ENCODE results near the gene DBNDD2.
A peak's percentile ranks its signal among the peaks of the same experiment; 100 is the strongest.

The DBNDD2 gene

DNA sequence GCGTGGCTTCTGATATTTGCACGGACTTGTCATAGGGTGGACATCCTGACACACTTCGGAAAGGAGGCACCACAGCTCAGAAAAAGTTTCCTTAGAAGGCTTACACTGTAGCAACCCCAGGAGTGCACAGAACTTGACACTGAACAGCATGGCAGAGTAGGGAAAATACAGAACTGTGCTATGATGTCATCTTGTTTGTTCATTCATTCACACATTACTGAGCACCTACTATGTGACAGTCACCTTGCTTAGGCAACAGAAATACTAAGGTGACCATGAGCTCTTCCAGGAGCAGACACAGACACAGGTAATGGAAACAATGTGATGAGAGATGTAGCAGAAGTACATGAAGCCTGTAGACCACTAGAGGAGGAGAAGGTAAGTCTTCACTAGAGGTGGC, 5.4 kb downstream of the DBNDD2 start:
- H3K79me2 ChIP-seq (ENCODE audit: insufficient read depth, low read length): peaks cover 25% of the 10 kb centered on the region
- H3K27ac ChIP-seq (ENCODE audit: low read depth, low read length): no peak overlapping the region
- no peak overlapping the region for H3K4me2 ChIP-seq (ENCODE audit: low read depth, low read length, poor library complexity, severe bottlenecking)
- no peak overlapping the region for H3K4me3 ChIP-seq (ENCODE audit: insufficient read depth, low read length, poor library complexity, severe bottlenecking)
- H3K36me3 ChIP-seq (ENCODE audit: low read length): no peaks in the 10 kb centered on the region
- H3K9ac ChIP-seq (ENCODE audit: low read length): no peak overlapping the region
- no peak overlapping the region for H2AFZ ChIP-seq (ENCODE audit: low read depth, low read length, severe bottlenecking)
- H3K9me3 ChIP-seq (ENCODE audit: insufficient read depth, low read length): no peaks in the 10 kb centered on the region
- H3F3A ChIP-seq (ENCODE audit: insufficient read depth): peaks cover 6% of the 10 kb centered on the region; the same call in 1 of the 2 replicates
- H3K27me3 ChIP-seq (ENCODE audit: low read length): no peaks in the 10 kb centered on the region
- no peak for TF ChIP-seq EZH2phosphoT487 (conservative IDR thresholded peaks at IDR 0.05; ENCODE audit: low read length)
- TF ChIP-seq CTCF (IDR thresholded peaks at IDR 0.05; ENCODE audit: insufficient read depth, low read length, poor library complexity, severe bottlenecking): no peak
- H4K20me1 ChIP-seq (ENCODE audit: low read depth, low read length): no peaks in the 10 kb centered on the region; the same call in 1 of the 2 replicates
- H3K9me2 ChIP-seq (replicated peaks; ENCODE audit: insufficient read depth, low read length): no peaks in the 10 kb centered on the region

DNA sequence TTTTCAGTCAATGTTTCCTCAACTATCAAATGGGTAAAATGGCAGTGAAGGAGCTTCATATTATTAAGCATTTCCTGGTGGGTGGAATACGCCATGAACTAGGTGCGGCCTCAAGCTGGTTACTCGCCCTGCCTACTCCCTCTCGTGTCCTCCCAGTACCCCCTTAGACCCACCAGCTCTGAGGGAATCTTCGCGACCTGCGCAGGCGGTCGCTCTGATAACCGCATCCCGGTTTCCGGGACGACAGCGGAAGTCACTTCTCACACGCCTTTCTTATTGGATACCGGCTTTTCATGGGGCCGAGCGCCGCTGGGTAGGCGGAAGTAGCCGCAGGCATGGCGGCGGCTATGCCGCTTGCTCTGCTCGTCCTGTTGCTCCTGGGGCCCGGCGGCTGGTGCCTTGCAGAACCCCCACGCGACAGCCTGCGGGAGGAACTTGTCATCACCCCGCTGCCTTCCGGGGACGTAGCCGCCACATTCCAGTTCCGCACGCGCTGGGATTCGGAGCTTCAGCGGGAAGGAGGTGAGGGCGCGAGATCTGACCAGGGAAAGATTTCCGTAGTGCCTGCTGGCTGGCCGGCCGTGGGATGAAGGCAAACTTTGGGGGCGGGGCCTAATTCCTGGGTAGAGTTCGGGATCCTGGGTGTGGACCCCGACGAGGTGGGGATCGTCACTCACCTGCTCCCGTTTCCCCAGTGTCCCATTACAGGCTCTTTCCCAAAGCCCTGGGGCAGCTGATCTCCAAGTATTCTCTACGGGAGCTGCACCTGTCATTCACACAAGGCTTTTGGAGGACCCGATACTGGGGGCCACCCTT, 7.9 kb downstream of the DBNDD2 start, which contains the start of gene PIGT:
TSS of gene PIGT (plus strand) at position 320 of the 816 bp plus-strand sequence. CDS start at position 336, 16 bp downstream.
- Histone ChIP-seq H3K9me2 (replicated peaks; ENCODE audit: insufficient read depth, low read length) (no peaks in the 10 kb centered on the region), H3K27ac (ENCODE audit: low read depth, low read length) (peak within 1 kb of the TSS; percentile 46; the same call in 1 of the 2 replicates), H3K27me3 (ENCODE audit: low read length) (no peaks in the 10 kb centered on the region), H3K79me2 (ENCODE audit: insufficient read depth, low read length) (peaks cover 27% of the 10 kb centered on the region), H3F3A (ENCODE audit: insufficient read depth) (peaks cover 6% of the 10 kb centered on the region; the same call in 1 of the 2 replicates), H3K9ac (ENCODE audit: low read length) (peak within 1 kb of the TSS; percentile 90), H3K36me3 (ENCODE audit: low read length) (no peaks in the 10 kb centered on the region), H3K4me3 (ENCODE audit: insufficient read depth, low read length, poor library complexity, severe bottlenecking) (peak within 1 kb of the TSS; percentile 95), H4K20me1 (ENCODE audit: low read depth, low read length) (no peaks in the 10 kb centered on the region; the same call in 1 of the 2 replicates), H3K4me2 (ENCODE audit: low read depth, low read length, poor library complexity, severe bottlenecking) (peak within 1 kb of the TSS; percentile 77), H3K9me3 (ENCODE audit: insufficient read depth, low read length) (no peaks in the 10 kb centered on the region), H2AFZ (ENCODE audit: low read depth, low read length, severe bottlenecking) (peak within 1 kb of the TSS; percentile 78)
- TF ChIP-seq EZH2phosphoT487 (conservative IDR thresholded peaks at IDR 0.05; ENCODE audit: low read length): no peak

DNA sequence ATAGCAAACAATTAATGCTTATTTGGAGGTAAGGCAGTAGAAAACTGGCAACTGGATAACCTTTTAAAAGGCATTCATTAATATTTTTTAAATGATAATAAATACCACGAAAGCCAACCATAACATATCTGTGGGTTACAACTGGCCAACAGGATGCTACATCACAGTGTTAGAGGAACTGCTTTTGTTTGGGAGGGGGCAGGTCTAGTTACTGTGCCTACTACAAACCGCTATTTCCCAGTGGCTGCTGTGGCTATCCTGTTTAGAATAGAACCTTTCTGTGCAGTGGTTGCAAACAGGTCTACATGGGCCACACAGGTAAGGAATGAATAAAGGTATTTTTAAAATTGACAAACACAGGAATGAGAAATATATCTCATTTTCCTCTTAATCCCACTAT, 8.8 kb downstream of the DBNDD2 start:
- no peak overlapping the region for H2AFZ ChIP-seq (ENCODE audit: low read depth, low read length, severe bottlenecking)
- H3K27ac ChIP-seq (ENCODE audit: low read depth, low read length): no peak overlapping the region
- no peak for TF ChIP-seq CTCF (IDR thresholded peaks at IDR 0.05; ENCODE audit: insufficient read depth, low read length, poor library complexity, severe bottlenecking)
- no peak for TF ChIP-seq EZH2phosphoT487 (conservative IDR thresholded peaks at IDR 0.05; ENCODE audit: low read length)

More for the DNA sequence above, 8.8 kb downstream of the DBNDD2 start:
- peak overlapping the region; percentile 95 for H3K4me3 ChIP-seq (ENCODE audit: insufficient read depth, low read length, poor library complexity, severe bottlenecking)
- no peaks in the 10 kb centered on the region; the same call in 1 of the 2 replicates for H4K20me1 ChIP-seq (ENCODE audit: low read depth, low read length)
- peak overlapping the region; percentile 90 for H3K9ac ChIP-seq (ENCODE audit: low read length)
- H3K27me3 ChIP-seq (ENCODE audit: low read length): no peaks in the 10 kb centered on the region
- H3K79me2 ChIP-seq (ENCODE audit: insufficient read depth, low read length): peaks cover 27% of the 10 kb centered on the region
- no peaks in the 10 kb centered on the region for H3K36me3 ChIP-seq (ENCODE audit: low read length)
- H3K9me3 ChIP-seq (ENCODE audit: insufficient read depth, low read length): no peaks in the 10 kb centered on the region
- no peaks in the 10 kb centered on the region for H3K9me2 ChIP-seq (replicated peaks; ENCODE audit: insufficient read depth, low read length)
- peaks cover 6% of the 10 kb centered on the region; the same call in 1 of the 2 replicates for H3F3A ChIP-seq (ENCODE audit: insufficient read depth)
- peak overlapping the region; percentile 77 for H3K4me2 ChIP-seq (ENCODE audit: low read depth, low read length, poor library complexity, severe bottlenecking)

Data from SU-DHL-6 (cell line).